ENCODE data around the gene RANBP3L.

- TF ChIP-seq POLR2AphosphoS5 (IDR thresholded peaks at IDR 0.05; ENCODE audit: low read depth, low read length) = no peak
- TF ChIP-seq POLR2A (IDR thresholded peaks at IDR 0.05; ENCODE audit: low read depth, low read length) = no peak
- no peak for TF ChIP-seq TAF1 (IDR thresholded peaks at IDR 0.05; ENCODE audit: low read depth, low read length)
- no peak for TF ChIP-seq POU2F2 (IDR thresholded peaks at IDR 0.05; ENCODE audit: low read depth, low read length)
- TF ChIP-seq SPI1 (IDR thresholded peaks at IDR 0.05; ENCODE audit: low read depth, low read length) = no peak
- TF ChIP-seq PAX5 (IDR thresholded peaks at IDR 0.05; ENCODE audit: insufficient read depth, low read length, severe bottlenecking) = no peak
Measured at GRCh38 chr5:36298552-36298951, 3.1 kb downstream of the RANBP3L start.

Data from GM12891 (cell line).